HepG2 (cell line): ENCODE results near the gene PCSK6. TPM values are rescaled to one million over a fixed set of nuclear protein-coding genes. Genes with fewer than 3 reads are reported as not detected.
A peak's percentile ranks its signal among the peaks of the same experiment; 100 is the strongest.

Experiments
- ATF1 ChIP-seq: IDR thresholded peaks from 2 replicates; pipeline ENCODE4 v1.6.1; 2016; ENCODE audit warnings: mild to moderate bottlenecking, control low read depth
- ATF5 ChIP-seq: sonication (generic); formaldehyde crosslinking; IDR thresholded peaks from 2 replicates; pipeline ENCODE4 v1.4.0; 2020; ENCODE audit warnings: mild to moderate bottlenecking, low read depth, missing genetic modification reagents
- CCAR2 ChIP-seq: fragments of 200-400 bp; formaldehyde crosslinking; optimal IDR thresholded peaks from 2 replicates; pipeline ENCODE3; 2018; ENCODE audit warnings: low read depth, mild to moderate bottlenecking, low read length, moderate library complexity
- CTCF ChIP-seq: sonication (generic); formaldehyde crosslinking; IDR thresholded peaks from 2 replicates; pipeline ENCODE4 v1.5.0; 2020; ENCODE audit warnings: mild to moderate bottlenecking, missing genetic modification reagents, moderate library complexity
- GPN1 ChIP-seq: sonication (generic); formaldehyde crosslinking; IDR thresholded peaks from 2 replicates; pipeline ENCODE4 v1.5.1; 2020; ENCODE audit warnings: missing genetic modification reagents, borderline replicate concordance
- HOXD1 ChIP-seq: sonication (generic); formaldehyde crosslinking; IDR thresholded peaks from 2 replicates; pipeline ENCODE4 v1.5.0; 2020; ENCODE audit warnings: missing genetic modification reagents
- IKZF1 ChIP-seq: fragments of 450-650 bp; IDR thresholded peaks from 2 replicates; pipeline ENCODE4 v1.7.1; 2016
- JARID2 ChIP-seq: sonication (generic); formaldehyde crosslinking; IDR thresholded peaks from 2 replicates; pipeline ENCODE4 v1.8.1; 2023; ENCODE audit warnings: missing genetic modification reagents, inconsistent platforms; ENCODE audit not compliant: insufficient replicate concordance
- MAZ ChIP-seq, 2 experiments: sonication (generic) in 1 of 2; formaldehyde crosslinking in 1 of 2; IDR thresholded peaks; 2 replicates each; pipeline versions ENCODE4 v1.5.0 to v1.6.1; 2012 to 2020; ENCODE audit warnings: low read depth in 2 of 2, mild to moderate bottlenecking in 2 of 2, borderline replicate concordance in 1 of 2, improper control_type of control experiment in 1 of 2, low read length in 1 of 2, missing genetic modification reagents in 1 of 2, moderate library complexity in 1 of 2
- NKX3-1 ChIP-seq: sonication (generic); formaldehyde crosslinking; IDR thresholded peaks from 2 replicates; pipeline ENCODE4 v1.5.0; 2020; ENCODE audit warnings: missing genetic modification reagents
- PATZ1 ChIP-seq: sonication (generic); formaldehyde crosslinking; IDR thresholded peaks from 2 replicates; pipeline ENCODE4 v1.4.0; 2020; ENCODE audit warnings: missing genetic modification reagents
- PRDM4 ChIP-seq: sonication (generic); formaldehyde crosslinking; IDR thresholded peaks from 2 replicates; pipeline ENCODE4 v1.9.0; 2021; ENCODE audit warnings: missing genetic modification reagents, borderline replicate concordance
- RBFOX2 ChIP-seq: fragments of 200-400 bp; formaldehyde crosslinking; IDR thresholded peaks from 2 replicates; pipeline ENCODE4 v1.6.1; 2017; ENCODE audit warnings: low read depth, mild to moderate bottlenecking, low read length
- RFX5 ChIP-seq: IDR thresholded peaks from 2 replicates; pipeline ENCODE4 v1.6.1; 2011; ENCODE audit warnings: low read depth, low read length, improper control_type of control experiment
- SATB2 ChIP-seq: sonication (generic); formaldehyde crosslinking; IDR thresholded peaks from 2 replicates; pipeline ENCODE4 v1.5.0; 2020; ENCODE audit warnings: missing genetic modification reagents
- ZBTB26 ChIP-seq: IDR thresholded peaks from 2 replicates; pipeline ENCODE4 v1.6.1; 2016; ENCODE audit warnings: missing compliant biosample characterization, missing genetic modification reagents, borderline replicate concordance
- ZNF343 ChIP-seq: sonication (generic); formaldehyde crosslinking; IDR thresholded peaks from 2 replicates; pipeline ENCODE4 v1.4.0; 2020; ENCODE audit warnings: mild to moderate bottlenecking, missing genetic modification reagents
- ZNF569 ChIP-seq: sonication (generic); formaldehyde crosslinking; IDR thresholded peaks from 2 replicates; pipeline ENCODE4 v1.5.0; 2020; ENCODE audit warnings: mild to moderate bottlenecking, missing genetic modification reagents, moderate library complexity, borderline replicate concordance
- ZNF614 ChIP-seq: IDR thresholded peaks from 2 replicates; pipeline ENCODE4 v1.6.1; 2018; ENCODE audit warnings: missing biosample characterization, missing genetic modification reagents, inconsistent platforms, borderline replicate concordance
- polyA plus RNA-seq, 8 experiments: library from polyadenylated mRNA; depleted of rRNA in 3 of 8; stranded (reverse) in 7 of 8; unstranded in 1 of 8; fragments of >200 nt; fragmentation: Illumina TruSeq in 4 of 8; extraction: Trizol in 4 of 8; gene quantifications; 2 replicates each; pipeline versions ENCODE4 v1.2.1 to v1.2.3, GENCODE V29; 2011 to 2016; ENCODE audit warnings: low read depth in 4 of 8, missing spikeins in 1 of 8, mixed read lengths in 1 of 8; ENCODE audit not compliant: insufficient read depth in 1 of 8
- total RNA-seq, 5 experiments: library from RNA; depleted of rRNA; stranded (reverse); fragments of >200 nt; fragmentation: Illumina TruSeq; extraction: Trizol; gene quantifications; 2 replicates each; pipeline ENCODE4 v1.2.3, GENCODE V29; 2016; ENCODE audit warnings: low read depth in 1 of 5

The PCSK6 gene
- total and polyA plus RNA-seq, 2 of the 13 experiments (the other 11 are each of a cell fraction or from before 2014, with no cell fraction given): 56.5 to 155 TPM

GRCh38 chr15:101446518-101447167 is 42.9 kb downstream of the PCSK6 start (continued):
- no peak for TF ChIP-seq ZBTB26
- no peak for TF ChIP-seq IKZF1
- no peak for TF ChIP-seq MAZ (IDR thresholded peaks at IDR 0.05; ENCODE audit: borderline replicate concordance, low read depth, low read length)
- TF ChIP-seq MAZ (CRISPR knock-in tag; IDR thresholded peaks at IDR 0.05; ENCODE audit: low read depth): peak; percentile 55; the same call in 1 of the 2 replicates
- no peak for TF ChIP-seq JARID2 (CRISPR knock-in tag)
- TF ChIP-seq ATF5: no peak
- no peak for TF ChIP-seq CTCF (CRISPR knock-in tag)
- no peak for TF ChIP-seq SATB2
- no peak; the same call in 1 of the 2 replicates for TF ChIP-seq RBFOX2
- TF ChIP-seq NKX3-1 (CRISPR knock-in tag): no peak
- TF ChIP-seq CCAR2: no peak
- no peak for TF ChIP-seq PRDM4 (CRISPR knock-in tag)
- TF ChIP-seq GPN1 (CRISPR knock-in tag): no peak
- no peak for TF ChIP-seq ZNF614
- no peak for TF ChIP-seq HOXD1 (CRISPR knock-in tag)
- TF ChIP-seq RFX5: no peak
- TF ChIP-seq ZNF343 (CRISPR knock-in tag): no peak
- TF ChIP-seq ATF1: no peak
- TF ChIP-seq PATZ1 (CRISPR knock-in tag): no peak
- no peak for TF ChIP-seq ZNF569
